RWPE1 (cell line): ENCODE measurements around the gene HRNR.
"Not testable (repeated sequence)": the region's sequence is repeated elsewhere in the genome, so short reads cannot be mapped to it uniquely, and the experiment has no call there.

Experiments used
- CTCF ChIA-PET: fragments of 350-600 bp; sonication (Branson Sonifier 250); formaldehyde crosslinking; extraction: SDS; loops from one replicate; lab custom pipeline; 2021; lab: Yijun Ruan, JAX
- POLR2A ChIA-PET: fragments of 400-600 bp; formaldehyde crosslinking; extraction: SDS; loops from one replicate; lab custom pipeline; 2020; ENCODE audit warnings: antibody characterized with exemption; ENCODE audit not compliant: low non-redundant PET; lab: Yijun Ruan, JAX
- DNase-seq: peaks from one replicate; pipeline ENCODE4 v3.0.0; 2012; ENCODE audit warnings: low spot score
- H3K27ac ChIP-seq: fragments of 450-650 bp; 2 replicates; pipeline ENCODE4 v1.5.1; 2017
- TF ChIP-seq, protein P1 (sequence below): fragments of 450-650 bp; conservative IDR thresholded peaks from 2 replicates; pipeline ENCODE4 v1.5.1; 2017; ENCODE audit warnings: low read depth, mild to moderate bottlenecking

Gene HRNR

DNA sequence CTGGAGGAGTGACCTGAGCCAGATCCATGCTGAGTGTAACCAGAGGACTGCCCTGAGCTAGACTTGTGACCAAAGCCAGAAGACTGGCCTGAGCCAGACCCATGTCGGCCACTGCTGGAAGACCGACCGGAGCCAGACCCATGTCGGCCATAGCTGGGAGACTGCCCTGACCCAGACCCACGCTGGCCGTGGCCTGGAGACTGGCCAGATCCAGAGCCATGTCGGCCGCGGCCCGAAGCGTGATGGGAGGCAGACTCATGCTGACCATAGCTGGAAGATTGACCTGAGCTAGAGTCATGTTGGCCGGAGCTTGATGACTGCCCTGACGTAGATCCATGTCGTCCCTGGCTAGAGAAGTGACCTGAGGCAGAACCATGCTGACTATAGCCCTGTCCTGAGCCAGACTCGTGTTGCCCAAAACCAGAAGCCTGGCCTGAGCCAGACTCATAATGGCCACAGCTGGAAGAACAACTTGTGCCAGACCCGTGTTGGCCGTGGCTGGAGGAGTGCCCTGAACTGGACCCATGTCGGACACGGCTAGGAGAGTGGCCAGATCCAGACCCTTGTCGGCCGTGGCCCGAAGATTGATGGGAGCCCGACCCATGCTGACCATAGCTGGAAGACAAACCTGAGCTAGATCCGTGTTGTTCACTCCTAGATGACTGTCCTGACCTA lies 5.1 kb downstream of the HRNR start:
- DNase-seq, result no peak
- TF ChIP-seq, protein P1, sequence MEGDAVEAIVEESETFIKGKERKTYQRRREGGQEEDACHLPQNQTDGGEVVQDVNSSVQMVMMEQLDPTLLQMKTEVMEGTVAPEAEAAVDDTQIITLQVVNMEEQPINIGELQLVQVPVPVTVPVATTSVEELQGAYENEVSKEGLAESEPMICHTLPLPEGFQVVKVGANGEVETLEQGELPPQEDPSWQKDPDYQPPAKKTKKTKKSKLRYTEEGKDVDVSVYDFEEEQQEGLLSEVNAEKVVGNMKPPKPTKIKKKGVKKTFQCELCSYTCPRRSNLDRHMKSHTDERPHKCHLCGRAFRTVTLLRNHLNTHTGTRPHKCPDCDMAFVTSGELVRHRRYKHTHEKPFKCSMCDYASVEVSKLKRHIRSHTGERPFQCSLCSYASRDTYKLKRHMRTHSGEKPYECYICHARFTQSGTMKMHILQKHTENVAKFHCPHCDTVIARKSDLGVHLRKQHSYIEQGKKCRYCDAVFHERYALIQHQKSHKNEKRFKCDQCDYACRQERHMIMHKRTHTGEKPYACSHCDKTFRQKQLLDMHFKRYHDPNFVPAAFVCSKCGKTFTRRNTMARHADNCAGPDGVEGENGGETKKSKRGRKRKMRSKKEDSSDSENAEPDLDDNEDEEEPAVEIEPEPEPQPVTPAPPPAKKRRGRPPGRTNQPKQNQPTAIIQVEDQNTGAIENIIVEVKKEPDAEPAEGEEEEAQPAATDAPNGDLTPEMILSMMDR, result no peak
- H3K27ac ChIP-seq, result no peak overlapping the region
- ChIA-PET POLR2A (no interaction called here), CTCF (no interaction called here)

DNA sequence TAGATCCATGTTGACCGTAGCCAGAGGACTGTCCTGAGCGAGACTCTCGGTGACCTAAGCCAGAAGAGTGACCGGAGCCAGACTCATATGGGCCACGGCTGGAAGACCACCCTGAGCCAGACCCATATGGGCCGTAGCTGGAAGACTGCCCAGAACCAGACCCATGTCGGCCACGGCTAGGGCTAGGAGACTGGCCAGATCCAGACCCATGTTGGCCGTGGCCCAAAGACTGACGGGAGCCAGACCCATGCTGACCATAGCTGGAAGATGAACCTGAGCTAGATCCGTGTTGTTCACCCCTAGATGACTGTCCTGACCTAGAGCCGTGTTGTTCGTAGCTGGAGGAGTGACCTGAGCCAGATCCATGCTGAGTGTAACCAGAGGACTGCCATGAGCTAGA lies 8.4 kb downstream of the HRNR start:
- DNase-seq, H3K27ac ChIP-seq, CTCF ChIA-PET, POLR2A ChIA-PET: not testable (repeated sequence)

DNA sequence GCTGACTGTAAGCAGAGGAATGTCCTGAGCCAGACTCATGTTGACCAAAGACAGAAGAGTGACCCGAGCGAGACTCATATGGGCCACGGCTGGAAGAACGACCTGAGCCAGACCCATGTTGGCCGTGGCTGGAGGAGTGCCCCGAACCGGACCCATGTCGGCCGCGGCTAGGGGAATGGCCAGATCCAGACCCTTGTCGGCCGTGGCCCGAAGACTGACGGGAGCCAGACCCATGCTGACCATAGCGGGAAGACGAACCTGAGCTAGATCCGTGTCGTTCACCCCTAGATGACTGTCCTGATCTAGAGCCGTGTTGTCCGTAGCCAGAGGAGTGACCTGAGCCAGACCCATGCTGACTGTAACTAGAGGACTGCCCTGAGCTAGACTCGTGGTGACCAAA lies 9.1 kb downstream of the HRNR start:
- H3K27ac ChIP-seq, DNase-seq, POLR2A ChIA-PET, CTCF ChIA-PET: not testable (repeated sequence)

DNA sequence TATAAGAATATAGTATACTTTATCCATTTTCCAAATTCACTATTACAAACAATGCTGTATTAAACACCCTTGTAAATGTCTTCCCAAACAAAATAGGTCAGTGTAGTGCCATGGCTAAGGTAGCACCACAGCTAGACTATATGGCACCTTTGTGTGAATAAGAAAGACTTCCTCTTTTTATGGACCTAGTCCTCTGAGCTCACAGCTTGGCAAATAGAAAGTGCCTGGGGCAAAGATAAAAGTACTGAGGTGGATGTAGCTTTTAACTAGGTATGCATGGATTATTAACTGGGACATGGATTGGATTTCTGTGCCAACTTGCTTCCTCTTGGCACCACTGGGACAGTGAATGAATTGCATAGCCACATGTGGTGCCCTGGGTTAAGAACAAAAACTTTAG lies 25.0 kb downstream of the HRNR start:
- TF ChIP-seq, protein P1, result no peak
- H3K27ac ChIP-seq, result no peak overlapping the region
- no peak for DNase-seq
- POLR2A ChIA-PET, result no interaction called here
- CTCF ChIA-PET, result interaction anchor here (0.6 kb wide), 2 partner anchors 242 to 761 kb away, joined by 3 read pairs; no protein-coding TSS in a partner anchor

DNA sequence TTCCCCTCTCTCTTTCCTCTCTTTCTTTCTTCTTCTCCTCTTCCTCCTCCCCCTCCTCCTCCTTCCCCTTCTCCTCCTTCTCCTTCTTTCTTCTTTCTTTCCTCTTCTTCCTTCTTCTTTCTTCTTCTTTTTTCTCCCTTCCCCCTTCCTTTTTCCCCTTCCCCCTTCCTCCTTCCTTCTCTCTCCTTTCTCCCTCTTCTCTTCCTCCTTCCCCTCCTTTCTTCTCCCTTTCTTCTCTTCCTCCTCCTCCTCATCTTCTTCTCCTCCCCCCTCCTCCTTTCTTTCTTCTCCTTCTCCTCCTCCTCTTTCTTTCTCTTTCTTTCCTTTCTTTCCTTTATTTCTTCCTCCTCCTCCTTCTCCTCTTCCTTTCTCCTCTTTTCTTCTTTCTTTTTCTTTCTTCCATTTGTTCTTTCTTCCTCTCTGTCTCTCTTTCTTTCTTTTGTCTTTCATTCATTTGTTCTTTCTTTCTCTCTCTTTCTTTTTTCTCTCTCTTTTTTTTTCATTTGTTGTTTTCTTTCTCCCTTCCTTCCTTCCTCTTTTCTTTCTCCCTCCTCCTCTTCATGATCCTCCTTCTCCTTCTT lies 26.5 kb downstream of the HRNR start:
- no peak for DNase-seq
- ChIA-PET CTCF (interaction anchor here (0.6 kb wide), 1 partner anchor 84 kb away, joined by 3 read pairs; no protein-coding TSS in a partner anchor), POLR2A (no interaction called here)
- H3K27ac ChIP-seq, result no peak overlapping the region
- TF ChIP-seq, protein P1, result no peak

DNA sequence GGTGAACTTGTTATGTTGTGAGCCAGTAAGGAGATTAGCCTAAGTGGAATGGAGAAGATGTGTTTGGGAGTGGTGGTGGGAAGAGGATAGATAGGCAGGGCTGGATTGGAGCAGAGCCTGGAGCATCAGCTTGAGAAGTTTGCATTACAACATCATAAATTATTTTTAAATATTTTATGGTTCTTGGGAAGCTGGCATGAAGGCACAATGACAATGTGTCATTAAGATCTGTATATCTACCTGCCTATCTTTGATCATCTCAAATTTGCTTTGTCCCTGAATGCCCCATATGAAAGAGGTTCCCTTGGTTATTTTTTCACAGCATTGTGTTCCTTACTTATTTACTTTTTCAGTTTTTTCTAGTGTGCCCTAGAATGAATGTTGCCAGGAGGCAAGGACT lies 32.3 kb downstream of the HRNR start:
- DNase-seq, result no peak
- TF ChIP-seq, protein P1, result no peak
- POLR2A ChIA-PET, result no interaction called here
- H3K27ac ChIP-seq, result no peak overlapping the region
- CTCF ChIA-PET, result interaction anchor here (0.6 to 2.2 kb wide), 2 partner anchors 249 to 267 kb away, joined by 3 to 7 read pairs; no protein-coding TSS in a partner anchor

DNA sequence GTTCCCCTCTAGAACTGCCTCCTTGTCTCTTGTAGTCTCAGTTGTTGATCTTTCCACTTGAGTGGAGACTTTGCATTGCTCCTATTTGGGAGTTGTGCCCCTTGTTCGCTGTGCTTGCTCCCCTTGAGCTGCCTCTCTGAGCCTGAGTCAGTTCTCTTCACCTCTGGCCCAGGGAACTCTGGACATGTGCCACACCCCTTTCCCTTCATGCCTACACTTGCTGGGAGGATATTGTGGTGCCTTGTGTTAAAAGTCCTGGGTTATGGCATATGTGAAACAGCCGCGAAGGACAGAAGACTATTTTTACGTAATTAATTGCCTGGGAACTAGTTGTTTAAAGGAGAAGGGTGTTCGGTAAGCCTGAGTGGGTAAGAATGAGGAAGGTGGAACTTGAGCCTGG lies 32.7 kb downstream of the HRNR start:
- TF ChIP-seq, protein P1, result no peak
- POLR2A ChIA-PET, result no interaction called here
- peak; percentile 58 for DNase-seq
- CTCF ChIA-PET, result interaction anchor here (0.6 to 2.2 kb wide), 2 partner anchors 249 to 267 kb away, joined by 3 to 7 read pairs; no protein-coding TSS in a partner anchor
- H3K27ac ChIP-seq, result peak overlapping the region; percentile 66
